Muscle layer of colon (tissue), 2 donors: Measurements from ENCODE around the gene PPCDC.

Experiments
- H3K27ac ChIP-seq: one replicate; pipeline ENCODE4 v1.7.0; 2013; ENCODE audit warnings: low read depth, mild to moderate bottlenecking, low read length, moderate library complexity
- H3K27me3 ChIP-seq, 2 donors: one replicate each; pipeline ENCODE4 v1.7.0; 2013; ENCODE audit warnings: low read length in 2 of 2, mild to moderate bottlenecking in 2 of 2; ENCODE audit not compliant: insufficient read depth in 2 of 2, control insufficient read depth in 1 of 2
- H3K36me3 ChIP-seq: one replicate; pipeline ENCODE4 v1.7.0; 2013; ENCODE audit warnings: mild to moderate bottlenecking, low read length; ENCODE audit not compliant: insufficient read depth
- H3K4me1 ChIP-seq: one replicate; pipeline ENCODE4 v1.7.0; 2013; ENCODE audit warnings: mild to moderate bottlenecking, low read length; ENCODE audit not compliant: insufficient read depth
- H3K4me3 ChIP-seq, 2 donors: one replicate each; pipeline ENCODE4 v1.7.0; 2013; ENCODE audit warnings: low read length in 2 of 2, low read depth in 1 of 2, mild to moderate bottlenecking in 1 of 2, moderate library complexity in 1 of 2
- H3K9ac ChIP-seq: one replicate; pipeline ENCODE4 v1.7.0; 2013; ENCODE audit warnings: low read length
- H3K9me3 ChIP-seq: one replicate; pipeline ENCODE4 v1.7.0; 2013; ENCODE audit warnings: mild to moderate bottlenecking, low read length
- donor health status: abdominal sarcoma.
- donor health status: Adenocarcinoma of cecum.

Gene PPCDC

GRCh38 chr15:75061272-75061671 is 37.9 kb downstream of the PPCDC start:
- Histone ChIP-seq H3K9ac (no peak overlapping the region), H3K36me3 (no peaks in the 10 kb centered on the region), H3K27ac (no peak overlapping the region), H3K27me3 (no peaks in the 10 kb centered on the region), H3K4me3 (no peak overlapping the region), H3K4me1 (no peaks in the 10 kb centered on the region), H3K9me3 (no peaks in the 10 kb centered on the region)

- H3K4me3 ChIP-seq = no peak overlapping the region
- no peaks in the 10 kb centered on the region for H3K9me3 ChIP-seq
- H3K27me3 ChIP-seq = no peaks in the 10 kb centered on the region
- H3K9ac ChIP-seq = no peak overlapping the region
- H3K27ac ChIP-seq = no peak overlapping the region
- H3K4me1 ChIP-seq = no peaks in the 10 kb centered on the region
- H3K36me3 ChIP-seq = no peaks in the 10 kb centered on the region
Observed at GRCh38 chr15:75062706-75063105, 39.3 kb downstream of the PPCDC start.

GRCh38 chr15:75063338-75063737 is 39.9 kb downstream of the PPCDC start:
- H3K27me3 ChIP-seq = no peaks in the 10 kb centered on the region
- no peak overlapping the region for H3K4me3 ChIP-seq
- no peak overlapping the region for H3K9ac ChIP-seq
- H3K4me1 ChIP-seq = no peaks in the 10 kb centered on the region
- no peak overlapping the region for H3K27ac ChIP-seq
- H3K36me3 ChIP-seq = no peaks in the 10 kb centered on the region
- H3K9me3 ChIP-seq = no peaks in the 10 kb centered on the region

- no peak overlapping the region for H3K4me3 ChIP-seq
- H3K27me3 ChIP-seq = no peaks in the 10 kb centered on the region
- H3K9me3 ChIP-seq = no peaks in the 10 kb centered on the region
- no peaks in the 10 kb centered on the region for H3K4me1 ChIP-seq
- H3K9ac ChIP-seq = no peak overlapping the region
- H3K36me3 ChIP-seq = no peaks in the 10 kb centered on the region
- no peak overlapping the region for H3K27ac ChIP-seq
Observed at GRCh38 chr15:75063889-75064288, 40.5 kb downstream of the PPCDC start.

GRCh38 chr15:75064846-75065245 is 41.5 kb downstream of the PPCDC start:
- H3K27ac ChIP-seq = no peak overlapping the region
- H3K4me3 ChIP-seq = no peak overlapping the region

GRCh38 chr15:75065467-75065850 is 42.1 kb downstream of the PPCDC start:
- Histone ChIP-seq H3K27me3 (no peaks in the 10 kb centered on the region), H3K9ac (no peak overlapping the region), H3K4me1 (no peaks in the 10 kb centered on the region), H3K36me3 (no peaks in the 10 kb centered on the region), H3K27ac (no peak overlapping the region), H3K4me3 (no peak overlapping the region), H3K9me3 (no peaks in the 10 kb centered on the region)

More at GRCh38 chr15:75064846-75065245, 41.5 kb downstream of the PPCDC start:
- Histone ChIP-seq H3K9me3 (no peaks in the 10 kb centered on the region), H3K27me3 (no peaks in the 10 kb centered on the region), H3K9ac (no peak overlapping the region), H3K4me1 (no peaks in the 10 kb centered on the region), H3K36me3 (no peaks in the 10 kb centered on the region)

- Histone ChIP-seq H3K9ac (no peak overlapping the region), H3K36me3 (no peaks in the 10 kb centered on the region), H3K27me3 (no peaks in the 10 kb centered on the region), H3K4me3 (no peak overlapping the region), H3K4me1 (no peaks in the 10 kb centered on the region), H3K9me3 (no peaks in the 10 kb centered on the region), H3K27ac (no peak overlapping the region)
Observed at GRCh38 chr15:75065851-75066509, 42.6 kb downstream of the PPCDC start.

GRCh38 chr15:75067123-75067830 is 43.9 kb downstream of the PPCDC start:
- H3K4me3 ChIP-seq = no peak overlapping the region
- no peaks in the 10 kb centered on the region for H3K27me3 ChIP-seq
- no peak overlapping the region for H3K9ac ChIP-seq
- no peak overlapping the region for H3K27ac ChIP-seq
- no peaks in the 10 kb centered on the region for H3K36me3 ChIP-seq
- no peaks in the 10 kb centered on the region for H3K9me3 ChIP-seq
- H3K4me1 ChIP-seq = no peaks in the 10 kb centered on the region

- H3K4me1 ChIP-seq = no peaks in the 10 kb centered on the region
- H3K27ac ChIP-seq = no peak overlapping the region
Observed at GRCh38 chr15:75068748-75069147, 45.4 kb downstream of the PPCDC start.

GRCh38 chr15:75069301-75069925 is 46.0 kb downstream of the PPCDC start:
- Histone ChIP-seq H3K9ac (no peak overlapping the region), H3K9me3 (no peaks in the 10 kb centered on the region), H3K36me3 (no peaks in the 10 kb centered on the region), H3K27ac (no peak overlapping the region), H3K4me1 (no peaks in the 10 kb centered on the region), H3K27me3 (no peaks in the 10 kb centered on the region), H3K4me3 (no peak overlapping the region)

More at GRCh38 chr15:75068748-75069147, 45.4 kb downstream of the PPCDC start:
- Histone ChIP-seq H3K36me3 (no peaks in the 10 kb centered on the region), H3K9ac (no peak overlapping the region), H3K9me3 (no peaks in the 10 kb centered on the region), H3K27me3 (no peaks in the 10 kb centered on the region), H3K4me3 (no peak overlapping the region)

GRCh38 chr15:75070674-75071073 is 47.3 kb downstream of the PPCDC start:
- Histone ChIP-seq H3K27me3 (no peaks in the 10 kb centered on the region), H3K27ac (no peak overlapping the region), H3K36me3 (no peaks in the 10 kb centered on the region), H3K4me3 (no peak overlapping the region), H3K9me3 (no peaks in the 10 kb centered on the region), H3K4me1 (no peaks in the 10 kb centered on the region), H3K9ac (no peak overlapping the region)
